HG02763 (cell line): ENCODE data around the gene GMDS.
A peak's percentile ranks its signal among the peaks of the same experiment; 100 is the strongest.

Experiments
- ATAC-seq: cut with Tn5 transposase; IDR thresholded peaks from one replicate; pipeline ENCODE4 v1.9.1; 2021; ENCODE audit warnings: mild to moderate bottlenecking, moderate library complexity; ENCODE audit not compliant: unreplicated experiment

Gene GMDS

DNA sequence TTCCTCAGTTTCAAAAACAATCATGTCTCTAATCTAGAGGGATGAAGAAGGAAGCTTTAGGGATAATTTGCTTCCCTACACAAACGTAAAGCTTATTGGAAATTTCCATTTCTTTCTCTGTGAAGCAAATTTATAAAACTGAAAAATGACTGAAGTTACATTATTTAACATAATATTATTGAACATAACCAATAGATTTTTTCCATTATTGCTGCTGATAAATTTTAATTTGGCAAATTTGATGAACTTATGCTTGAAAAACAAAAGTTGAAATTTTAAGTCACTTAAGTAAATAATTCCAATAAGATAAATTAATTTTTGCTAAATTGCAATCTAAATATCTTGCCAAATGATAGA is 140.9 kb downstream of the GMDS start:
- no peak for ATAC-seq

GRCh38 chr6:2103765-2104523 is 141.5 kb downstream of the GMDS start:
- no peak for ATAC-seq

GRCh38 chr6:2102966-2103365 is 142.4 kb downstream of the GMDS start:
- no peak for ATAC-seq

- ATAC-seq, result no peak
Observed at GRCh38 chr6:2102316-2102883, 143.0 kb downstream of the GMDS start.

DNA sequence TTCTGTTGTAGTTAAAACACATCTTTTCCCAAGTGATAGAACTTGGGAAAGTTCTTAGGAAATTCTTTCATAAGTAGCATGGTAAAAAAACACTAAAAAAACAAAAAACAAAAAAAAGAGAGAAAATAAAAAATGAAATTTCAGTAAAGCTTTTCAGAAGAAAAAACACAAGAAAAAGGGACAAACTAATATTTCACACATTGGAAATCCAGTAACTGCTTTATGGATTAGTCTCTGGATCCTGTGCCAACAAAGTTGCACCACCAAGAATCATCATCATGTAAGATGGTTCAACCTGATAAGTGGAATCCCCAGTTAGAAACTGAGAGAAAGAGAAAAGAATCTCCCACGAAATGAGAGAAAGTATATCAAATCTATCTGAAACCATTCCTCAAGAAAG is 144.2 kb downstream of the GMDS start:
- no peak for ATAC-seq

GRCh38 chr6:2099870-2100269 is 145.5 kb downstream of the GMDS start:
- ATAC-seq, result no peak

- ATAC-seq, result no peak
Observed at GRCh38 chr6:2097464-2097863, 147.9 kb downstream of the GMDS start.

DNA sequence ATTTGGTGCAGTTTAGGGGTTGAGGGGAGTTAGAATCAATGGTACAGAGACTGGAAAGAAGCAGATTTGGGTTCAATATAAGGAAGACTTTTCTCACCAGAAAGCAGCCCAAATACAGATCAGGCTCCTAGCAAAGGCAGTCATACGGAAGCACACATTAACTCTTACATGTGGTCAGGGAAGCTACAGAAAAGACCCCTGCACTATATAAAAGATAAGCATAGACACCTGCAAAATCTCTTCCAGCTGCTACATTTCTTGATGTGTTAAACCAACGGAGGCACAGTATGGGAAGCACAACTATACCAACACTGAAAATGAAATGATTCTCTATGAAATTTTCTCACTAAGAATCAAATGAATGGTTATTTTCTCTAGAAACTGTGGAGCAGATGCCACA is 150.8 kb downstream of the GMDS start:
- no peak for ATAC-seq

GRCh38 chr6:2086326-2086965 is 159.0 kb downstream of the GMDS start:
- no peak for ATAC-seq

DNA sequence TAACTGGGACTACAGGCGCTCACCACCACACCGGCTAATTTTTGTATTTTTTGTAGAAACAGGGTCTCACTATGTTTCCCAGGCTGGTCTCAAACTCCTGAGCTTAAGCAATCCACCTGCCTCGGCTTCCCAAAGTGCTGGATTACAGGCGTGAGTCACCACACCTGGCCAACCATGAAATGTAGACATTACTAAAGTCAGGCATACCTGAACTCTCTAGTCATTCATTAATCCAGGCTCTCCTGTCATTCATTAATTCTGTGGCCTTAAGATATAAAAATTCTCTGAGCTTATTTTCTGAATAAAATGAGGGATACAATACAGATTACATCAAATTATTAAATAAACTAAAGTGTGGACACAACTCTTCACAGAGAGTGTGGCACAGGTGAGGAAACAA is 159.7 kb downstream of the GMDS start:
- ATAC-seq, result no peak

GRCh38 chr6:2081155-2082138 is 164.0 kb downstream of the GMDS start:
- peak; percentile 87 for ATAC-seq

- no peak for ATAC-seq
Observed at GRCh38 chr6:2078888-2079287, 166.5 kb downstream of the GMDS start.

DNA sequence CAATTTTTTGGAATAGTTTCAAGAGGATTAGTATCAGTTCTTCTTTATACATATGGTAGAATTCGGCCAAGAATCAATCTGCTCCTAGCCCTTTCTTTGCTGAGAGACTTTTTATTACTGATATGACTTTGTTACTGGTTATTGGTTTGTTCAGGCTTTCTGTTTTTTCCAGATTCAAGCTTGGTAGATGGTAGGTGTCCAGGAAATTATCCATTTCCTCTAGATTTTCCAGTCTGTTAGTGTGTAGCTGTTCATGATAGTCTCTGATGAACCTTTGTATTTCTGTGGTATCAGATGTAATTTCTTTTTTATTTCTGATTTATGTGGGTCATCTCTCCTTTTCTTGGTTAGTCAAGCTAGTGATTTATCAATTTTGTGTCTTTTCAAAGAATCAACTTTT is 167.6 kb downstream of the GMDS start:
- ATAC-seq, result no peak

GRCh38 chr6:2073476-2073875 is 171.9 kb downstream of the GMDS start:
- ATAC-seq, result no peak

DNA sequence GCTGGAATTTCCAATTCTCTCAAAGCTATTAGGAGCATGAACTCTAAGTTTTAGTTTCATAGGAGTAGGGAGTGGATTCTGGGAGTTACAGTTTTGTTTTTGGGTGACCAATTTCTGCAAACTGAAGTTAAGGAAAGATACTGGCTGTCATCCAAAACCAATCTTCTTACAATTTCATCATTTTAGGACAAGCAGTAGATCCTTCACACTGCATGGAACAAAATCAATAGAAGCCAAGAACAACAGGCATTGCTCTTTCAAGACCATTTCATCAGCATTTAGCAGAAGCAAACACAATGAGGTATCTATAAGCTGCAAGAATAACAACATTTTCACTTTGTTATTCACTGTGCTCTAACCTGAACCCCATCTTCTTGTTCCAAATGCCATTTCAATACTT is 173.0 kb downstream of the GMDS start:
- ATAC-seq, result no peak

DNA sequence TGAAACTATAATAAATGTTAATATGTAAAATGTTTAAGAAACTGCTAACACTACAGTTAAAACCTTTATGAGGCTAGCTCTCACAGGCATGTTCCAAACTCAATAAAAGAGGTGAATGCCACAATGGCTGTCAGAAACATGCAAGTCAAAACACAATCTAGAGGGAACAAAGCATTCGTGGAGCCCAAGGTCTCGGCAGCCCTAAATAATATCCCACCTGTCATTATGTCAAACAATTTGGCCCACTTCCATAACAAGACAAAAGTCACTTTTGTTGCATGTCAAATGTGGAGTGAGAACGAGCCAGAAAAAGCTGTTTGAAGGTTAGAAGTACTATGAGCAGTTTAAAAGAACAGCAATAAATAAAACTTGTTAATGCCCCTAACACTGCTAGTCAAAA is 181.9 kb downstream of the GMDS start:
- ATAC-seq, result no peak

DNA sequence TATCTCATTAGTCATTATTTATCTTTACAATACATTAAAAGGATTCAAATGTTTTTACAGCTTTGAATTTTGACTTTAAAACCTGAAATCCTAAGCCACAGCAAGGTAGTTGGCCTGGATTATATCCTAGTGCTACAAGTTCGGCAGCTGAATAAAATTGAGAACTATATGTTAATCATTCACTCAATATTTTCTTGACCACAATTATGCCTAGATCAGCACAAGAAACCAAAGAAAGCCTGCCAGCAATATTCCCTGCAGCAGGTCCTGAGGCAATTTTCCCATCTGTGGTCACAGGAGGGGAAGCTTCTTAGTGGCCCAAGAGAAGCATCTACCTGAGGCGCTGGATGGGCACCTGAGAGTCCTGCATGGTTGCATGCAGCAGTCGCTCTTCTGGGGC is 183.5 kb downstream of the GMDS start:
- ATAC-seq, result no peak

DNA sequence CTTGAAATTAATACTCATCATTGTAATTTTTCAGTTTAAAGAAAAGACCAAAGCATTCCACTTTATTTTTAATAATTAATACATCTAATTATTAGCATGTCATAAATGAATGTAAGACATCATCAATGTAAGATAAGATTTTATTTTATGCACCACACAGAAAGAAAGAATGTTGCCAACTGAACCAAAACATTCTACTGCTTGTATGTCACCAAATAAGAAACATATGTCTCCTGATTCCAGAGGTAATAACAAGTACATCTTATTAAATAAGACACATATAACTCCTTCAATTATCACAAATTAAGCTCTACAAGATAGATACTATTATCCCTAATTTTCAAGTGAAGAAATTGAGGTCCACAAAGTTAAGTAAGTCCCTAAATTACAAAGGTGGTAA is 189.5 kb downstream of the GMDS start:
- no peak for ATAC-seq

DNA sequence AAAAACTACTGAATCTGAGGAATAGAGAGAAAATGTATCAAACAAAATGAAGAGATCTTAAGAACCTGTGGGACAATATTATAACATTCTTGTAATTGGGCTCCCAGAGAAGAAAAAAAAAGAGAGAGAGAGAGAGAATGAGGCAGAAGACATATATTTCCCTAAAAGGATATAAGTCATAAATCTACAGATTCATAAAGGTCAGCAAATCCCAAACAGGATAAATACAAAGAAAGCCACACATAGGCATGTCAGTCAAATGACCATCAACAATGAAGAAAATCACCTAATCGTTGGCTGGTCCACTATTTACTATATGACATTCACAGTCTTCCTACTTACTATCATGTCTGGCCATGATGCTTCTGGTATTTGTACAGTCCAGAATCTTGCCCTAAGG is 190.3 kb downstream of the GMDS start:
- no peak for ATAC-seq

DNA sequence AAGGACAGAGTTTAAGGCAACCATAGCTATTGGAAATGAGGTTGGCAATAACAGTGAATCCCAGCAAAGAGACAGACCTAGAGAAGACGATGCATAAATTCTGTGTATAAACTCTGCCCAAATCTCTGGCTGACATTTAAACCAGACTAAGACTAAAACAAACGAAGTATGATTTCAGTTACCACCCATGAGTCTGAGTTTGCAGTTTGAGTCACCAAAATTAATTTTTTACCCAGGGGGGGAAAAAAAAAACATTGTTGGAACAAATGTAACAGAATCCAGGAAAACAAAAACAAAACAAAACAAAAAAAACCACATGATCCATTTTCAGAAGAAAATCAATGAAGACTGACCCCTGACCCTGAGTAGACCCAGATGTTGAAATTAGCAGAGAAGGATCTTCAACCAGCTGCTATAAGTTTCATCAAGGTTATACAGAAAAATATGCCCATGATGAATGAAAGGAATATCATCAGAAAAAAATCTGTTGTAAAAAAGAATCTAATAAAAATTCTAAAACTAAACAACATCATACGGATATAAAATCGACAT is 190.8 kb downstream of the GMDS start:
- no peak for ATAC-seq

- no peak for ATAC-seq
Observed at GRCh38 chr6:2053691-2054090, 191.7 kb downstream of the GMDS start.
